ENCODE results near the gene PTH1R. TPM values are rescaled to one million over a fixed set of nuclear protein-coding genes. Genes with fewer than 3 reads are reported as not detected.

PTH1R gene
- polyA plus RNA-seq, 1 experiment: 2.1 TPM

- peak; percentile 93 for TF ChIP-seq CTCF (IDR thresholded peaks at IDR 0.05; ENCODE audit: insufficient read depth, low read depth, low read length)
- Histone ChIP-seq H3K27me3 (ENCODE audit: control insufficient read depth, insufficient read depth, low read length) (peaks cover 2% of the 10 kb centered on the region; the same call in 1 of the 2 replicates), H3K4me3 (ENCODE audit: low read depth, low read length) (no peak overlapping the region), H3K36me3 (ENCODE audit: control insufficient read depth, insufficient read depth, low read length) (no peaks in the 10 kb centered on the region)
- no peak for DNase-seq (ENCODE audit: low read depth)
- ChIA-PET POLR2A (no interaction called here), CTCF (interaction anchor here (0.6 to 4.8 kb wide), 30 partner anchors 9 to 1079 kb away, joined by 3 to 55 read pairs (median 5); partner anchors contain the start of genes NBEAL2 and PTH1R)
Observed at GRCh38 chr3:46895204-46895660, 17.7 kb downstream of the PTH1R start.

GRCh38 chr3:46895761-46896160, 18.2 kb downstream of the PTH1R start:
- TF ChIP-seq CTCF (IDR thresholded peaks at IDR 0.05; ENCODE audit: insufficient read depth, low read depth, low read length): no peak
- Histone ChIP-seq H3K27me3 (ENCODE audit: control insufficient read depth, insufficient read depth, low read length) (peaks cover 2% of the 10 kb centered on the region; the same call in 1 of the 2 replicates), H3K36me3 (ENCODE audit: control insufficient read depth, insufficient read depth, low read length) (no peaks in the 10 kb centered on the region), H3K4me3 (ENCODE audit: low read depth, low read length) (no peak overlapping the region)
- ChIA-PET CTCF (interaction anchor here (0.6 to 4.8 kb wide), 25 partner anchors 9 to 1080 kb away, joined by 3 to 55 read pairs (median 6); partner anchors contain the start of genes NBEAL2 and PTH1R), POLR2A (no interaction called here)
- DNase-seq (ENCODE audit: low read depth): no peak

- no peak overlapping the region for H3K4me3 ChIP-seq (ENCODE audit: low read depth, low read length)
- H3K27me3 ChIP-seq (ENCODE audit: control insufficient read depth, insufficient read depth, low read length): peaks cover 2% of the 10 kb centered on the region; the same call in 1 of the 2 replicates
- DNase-seq (ENCODE audit: low read depth): no peak
- TF ChIP-seq CTCF (IDR thresholded peaks at IDR 0.05; ENCODE audit: insufficient read depth, low read depth, low read length): no peak
- no peaks in the 10 kb centered on the region for H3K36me3 ChIP-seq (ENCODE audit: control insufficient read depth, insufficient read depth, low read length)
- ChIA-PET POLR2A (no interaction called here), CTCF (interaction anchor here (1.0 to 4.8 kb wide), 14 partner anchors 8 to 407 kb away, joined by 4 to 55 read pairs (median 10); partner anchors contain the start of gene PTH1R)
Observed at GRCh38 chr3:46896386-46896785, 18.9 kb downstream of the PTH1R start.

- ChIA-PET CTCF (interaction anchor here (0.6 to 4.2 kb wide), 5 partner anchors 11 to 87 kb away, joined by 3 to 47 read pairs (median 17); no protein-coding TSS in a partner anchor), POLR2A (no interaction called here)
- H3K4me3 ChIP-seq (ENCODE audit: low read depth, low read length): no peak overlapping the region
- H3K27me3 ChIP-seq (ENCODE audit: control insufficient read depth, insufficient read depth, low read length): peaks cover 2% of the 10 kb centered on the region; the same call in 1 of the 2 replicates
- H3K36me3 ChIP-seq (ENCODE audit: control insufficient read depth, insufficient read depth, low read length): no peaks in the 10 kb centered on the region
- no peak for TF ChIP-seq CTCF (IDR thresholded peaks at IDR 0.05; ENCODE audit: insufficient read depth, low read depth, low read length)
- no peak for DNase-seq (ENCODE audit: low read depth)
Observed at GRCh38 chr3:46897031-46897430, 19.5 kb downstream of the PTH1R start.

- ChIA-PET POLR2A (no interaction called here), CTCF (interaction anchor here (1.0 to 7.4 kb wide), 3 partner anchors 11 to 192 kb away, joined by 3 to 50 read pairs (median 9); no protein-coding TSS in a partner anchor)
- no peak for TF ChIP-seq CTCF (IDR thresholded peaks at IDR 0.05; ENCODE audit: insufficient read depth, low read depth, low read length)
- DNase-seq (ENCODE audit: low read depth): no peak
- H3K36me3 ChIP-seq (ENCODE audit: control insufficient read depth, insufficient read depth, low read length): no peaks in the 10 kb centered on the region
- H3K27me3 ChIP-seq (ENCODE audit: control insufficient read depth, insufficient read depth, low read length): peaks cover 2% of the 10 kb centered on the region; the same call in 1 of the 2 replicates
- H3K4me3 ChIP-seq (ENCODE audit: low read depth, low read length): no peak overlapping the region
Observed at GRCh38 chr3:46897829-46898320, 20.4 kb downstream of the PTH1R start.
